GM12878 (cell line): Measurements from ENCODE around the gene ARAP1. TPM values are rescaled to one million over a fixed set of nuclear protein-coding genes. Genes with fewer than 3 reads are reported as not detected.

Experiments
- BRCA1 ChIP-seq: IDR thresholded peaks from 2 replicates; pipeline ENCODE4 v1.6.1; 2011; ENCODE audit warnings: low read depth, low read length, improper control_type of control experiment
- FOXM1 ChIP-seq: IDR thresholded peaks from 2 replicates; pipeline ENCODE4 v1.6.1; 2012; ENCODE audit warnings: low read depth, mild to moderate bottlenecking, inconsistent platforms, low read length, moderate library complexity
- IRF3 ChIP-seq: fragments of 450-650 bp; IDR thresholded peaks from 2 replicates; pipeline ENCODE4 v1.6.1; 2014; ENCODE audit warnings: mild to moderate bottlenecking
- MAX ChIP-seq: IDR thresholded peaks from 2 replicates; pipeline ENCODE4 v1.6.1; 2012; ENCODE audit warnings: low read depth, low read length, improper control_type of control experiment
- MXI1 ChIP-seq: fragments of 150-350 bp; IDR thresholded peaks from 2 replicates; pipeline ENCODE4 v1.6.1; 2011; ENCODE audit warnings: low read depth, mild to moderate bottlenecking, inconsistent platforms, low read length, improper control_type of control experiment
- NFYA ChIP-seq: IDR thresholded peaks from 2 replicates; pipeline ENCODE4 v1.6.1; 2011; ENCODE audit warnings: low read depth, mild to moderate bottlenecking, low read length, improper control_type of control experiment, borderline replicate concordance
- PAX5 ChIP-seq: IDR thresholded peaks from 2 replicates; pipeline ENCODE4 v1.6.1; 2011; ENCODE audit warnings: low read depth, low read length, borderline replicate concordance
- SP1 ChIP-seq: IDR thresholded peaks from one replicate; pipeline ENCODE4 v1.6.1; 2011; ENCODE audit warnings: low read depth, low read length
- SUPT20H ChIP-seq: IDR thresholded peaks from 2 replicates; pipeline ENCODE4 v1.6.1; 2011; ENCODE audit warnings: low read depth, mild to moderate bottlenecking, low read length, moderate library complexity, borderline replicate concordance; ENCODE audit not compliant: control insufficient read depth
- ZNF207 ChIP-seq: fragments of 450-650 bp; IDR thresholded peaks from 2 replicates; pipeline ENCODE4 v1.6.1; 2014; ENCODE audit warnings: antibody characterized with exemption, mild to moderate bottlenecking, borderline replicate concordance
- ZNF687 ChIP-seq: fragments of 450-650 bp; IDR thresholded peaks from 2 replicates; pipeline ENCODE4 v1.6.1; 2017; ENCODE audit warnings: mild to moderate bottlenecking, moderate library complexity
- polyA plus RNA-seq, 11 experiments: library from polyadenylated mRNA; depleted of rRNA in 4 of 11; unstranded in 6 of 11; stranded (reverse) in 5 of 11; fragments of >200 nt; fragmentation: Nextera tagmentation in 4 of 11; fragmentation: Illumina TruSeq in 1 of 11; extraction: Ambion mirVana in 4 of 11; extraction: Trizol in 1 of 11; gene quantifications; 1 replicate in 1 of 11; 2 replicates in 10 of 11; pipeline versions ENCODE4 v1.2.1 to v1.2.3, GENCODE V29; 2011 to 2016; ENCODE audit warnings: inconsistent platforms in 2 of 11, missing spikeins in 2 of 11, low read depth in 1 of 11
- total RNA-seq, 4 experiments: library from RNA; depleted of rRNA in 3 of 4; stranded (reverse); fragments of >200 nt in 3 of 4; fragmentation: Illumina TruSeq in 1 of 4; extraction: Trizol in 1 of 4; gene quantifications; 2 replicates each; pipeline versions ENCODE4 v1.2.1 to v1.2.3, GENCODE V29; 2013 to 2021

ARAP1 gene
- total and polyA plus RNA-seq, 10 of the 15 experiments (the other 5 are each of a cell fraction or from before 2014, with no cell fraction given) = 0.55 to 102 (median 51.0) TPM

GRCh38 chr11:72745511-72745910, 6.7 kb downstream of the ARAP1 start (continued):
- TF ChIP-seq IRF3 (no peak), BRCA1 (no peak), MXI1 (no peak), PAX5 (no peak), NFYA (no peak), MAX (no peak), SP1 (no peak), FOXM1 (no peak), ZNF207 (no peak), ZNF687 (no peak), SUPT20H (no peak)
